Measurements from ENCODE around the gene MRPL1.
"Not testable (repeated sequence)": the region's sequence is repeated elsewhere in the genome, so short reads cannot be mapped to it uniquely, and the experiment has no call there.

Gene MRPL1

DNA sequence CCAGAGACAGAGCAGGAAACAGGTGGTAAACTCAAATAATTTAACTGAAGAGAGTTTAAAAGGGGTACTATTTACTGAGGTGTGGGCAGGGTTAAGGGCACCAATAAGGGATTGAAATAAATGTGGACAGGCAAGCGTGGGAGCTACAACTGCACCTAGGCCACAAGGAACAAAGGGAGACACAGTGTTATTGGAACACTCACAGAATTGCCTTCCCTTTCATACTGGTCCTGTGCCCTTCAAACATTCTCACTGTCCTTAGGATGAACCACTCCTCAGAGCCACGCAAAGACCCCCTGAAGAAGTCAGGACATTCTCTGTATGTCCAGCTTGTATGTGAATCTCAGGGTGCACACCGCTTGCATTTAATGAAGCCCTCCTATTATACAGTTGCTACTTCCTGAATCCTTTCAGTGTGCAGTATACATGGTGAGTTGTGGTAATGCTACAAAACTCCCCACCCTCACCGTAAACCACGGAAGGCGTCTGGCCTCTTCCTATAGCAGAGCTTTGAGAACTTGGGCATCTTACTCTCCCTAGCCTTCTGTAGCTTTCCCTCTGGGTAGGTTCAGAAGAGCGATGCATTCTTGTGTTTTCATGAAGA lies 9.6 kb upstream of the MRPL1 start:
- no peak for DNase-seq

DNA sequence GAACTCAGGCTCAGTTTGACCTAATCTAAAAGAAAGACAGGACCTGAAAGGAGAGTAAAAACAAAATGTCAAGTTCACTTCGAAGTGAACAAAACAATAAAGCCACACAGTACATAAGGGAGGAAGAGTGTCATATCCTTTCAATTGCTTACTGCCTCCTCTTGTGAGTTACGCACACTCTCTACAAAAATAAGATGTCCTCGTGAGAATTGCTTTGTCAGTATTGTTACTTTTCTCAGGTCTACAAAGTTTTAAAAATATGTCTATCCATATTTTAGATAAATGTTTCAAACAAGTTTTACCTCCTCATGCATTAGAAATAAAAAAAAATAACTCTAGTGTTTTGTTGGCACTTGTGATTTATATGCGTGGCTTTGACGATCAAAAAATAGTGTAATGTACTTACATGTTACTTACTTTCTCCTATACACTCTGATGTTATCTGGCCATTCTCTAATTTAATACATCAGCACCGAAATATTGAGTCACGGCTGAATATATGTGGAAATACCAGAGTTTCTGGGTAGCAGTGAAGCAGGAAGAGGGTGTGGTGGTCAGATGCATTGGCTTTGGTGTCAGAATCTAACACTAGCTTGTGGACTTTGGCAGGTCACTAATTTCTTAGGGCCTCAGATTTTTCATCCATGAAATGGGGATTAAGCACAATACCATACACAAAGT lies 8.1 kb upstream of the MRPL1 start:
- DNase-seq, result no peak

- no peak for DNase-seq
These were observed 6.5 kb upstream of the MRPL1 start for GRCh38 chr4:77856152-77856551.

GRCh38 chr4:77859256-77859655 lies 3.4 kb upstream of the MRPL1 start:
- DNase-seq, result no peak

GRCh38 chr4:77861495-77861894 lies 1.1 kb upstream of the MRPL1 start:
- DNase-seq, result no peak

DNA sequence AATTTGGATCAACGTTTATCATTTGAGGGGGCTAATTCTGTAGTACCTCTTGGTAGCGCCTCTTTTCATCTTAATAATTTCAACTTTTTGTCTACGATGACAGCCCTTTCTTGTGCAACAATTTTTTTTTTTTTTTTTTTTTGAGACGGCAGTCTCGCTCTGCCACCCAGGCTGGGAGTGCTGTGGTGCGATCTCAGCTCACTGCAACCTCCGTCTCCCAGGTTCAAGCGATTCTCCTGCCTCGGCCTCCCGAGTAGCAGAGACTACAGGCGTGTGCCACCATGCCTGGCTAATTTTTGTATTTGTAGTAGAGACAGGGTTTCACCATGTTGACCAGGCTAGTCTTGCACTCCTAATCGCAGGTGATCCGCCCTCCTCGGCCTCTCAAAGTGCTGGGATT lies 711 bp downstream of the MRPL1 start:
- not testable (repeated sequence) for DNase-seq

DNA sequence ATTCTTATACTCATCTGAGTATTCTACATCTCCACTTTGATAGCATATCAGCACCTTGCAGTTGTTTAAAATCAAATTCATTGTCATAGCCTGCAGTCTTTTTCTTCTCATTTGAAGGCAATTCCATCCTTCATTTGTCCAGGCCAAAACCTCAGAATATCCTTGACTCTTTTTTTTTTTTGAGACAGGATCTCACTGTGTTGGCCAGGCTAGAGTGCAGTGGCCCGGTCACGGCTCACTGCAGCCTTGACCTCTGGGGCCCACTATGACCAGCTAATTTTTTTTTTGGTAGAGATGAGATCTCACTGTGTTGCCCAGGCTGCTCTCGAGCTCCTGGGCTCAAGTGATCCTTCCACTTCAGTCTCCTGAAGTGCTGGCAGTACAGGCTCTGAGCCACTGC lies 2.6 kb downstream of the MRPL1 start:
- no peak for DNase-seq

DNA sequence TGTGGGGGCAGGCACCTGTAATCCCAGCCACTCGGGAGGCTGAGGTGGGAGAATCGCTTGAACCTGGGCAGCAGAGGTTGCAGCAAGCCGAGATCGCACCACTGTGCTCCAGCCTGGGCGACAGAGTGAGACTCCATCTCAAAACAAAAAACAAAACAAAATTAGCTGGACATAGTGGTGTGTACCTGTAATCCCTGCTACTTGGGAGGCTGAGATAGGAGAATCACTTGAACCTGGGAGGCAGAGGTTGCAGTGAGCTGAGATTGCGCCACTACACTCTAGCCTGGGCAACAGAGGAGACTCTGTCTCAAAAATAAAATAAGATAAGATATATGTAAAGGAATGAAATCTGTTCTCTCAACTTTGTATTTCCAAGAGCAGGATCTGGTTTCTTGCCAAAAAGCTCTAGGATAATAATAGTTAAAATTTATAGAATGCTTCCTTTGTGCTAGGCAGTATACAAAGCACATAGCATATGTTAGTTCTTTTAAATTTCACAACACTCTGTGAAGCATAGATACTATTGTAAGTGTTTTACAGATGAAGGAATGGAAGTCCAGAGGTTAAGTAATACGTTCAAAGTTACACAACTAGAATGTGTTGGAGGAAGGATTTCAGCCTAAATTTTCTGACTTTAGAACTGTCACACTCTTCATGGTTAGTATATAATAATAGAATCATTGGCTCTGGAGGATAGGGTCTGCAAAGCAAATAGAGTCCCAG lies 10.3 kb downstream of the MRPL1 start:
- no peak for DNase-seq

- DNase-seq, result no peak
These were observed 14.5 kb downstream of the MRPL1 start for GRCh38 chr4:77877167-77877566.

DNA sequence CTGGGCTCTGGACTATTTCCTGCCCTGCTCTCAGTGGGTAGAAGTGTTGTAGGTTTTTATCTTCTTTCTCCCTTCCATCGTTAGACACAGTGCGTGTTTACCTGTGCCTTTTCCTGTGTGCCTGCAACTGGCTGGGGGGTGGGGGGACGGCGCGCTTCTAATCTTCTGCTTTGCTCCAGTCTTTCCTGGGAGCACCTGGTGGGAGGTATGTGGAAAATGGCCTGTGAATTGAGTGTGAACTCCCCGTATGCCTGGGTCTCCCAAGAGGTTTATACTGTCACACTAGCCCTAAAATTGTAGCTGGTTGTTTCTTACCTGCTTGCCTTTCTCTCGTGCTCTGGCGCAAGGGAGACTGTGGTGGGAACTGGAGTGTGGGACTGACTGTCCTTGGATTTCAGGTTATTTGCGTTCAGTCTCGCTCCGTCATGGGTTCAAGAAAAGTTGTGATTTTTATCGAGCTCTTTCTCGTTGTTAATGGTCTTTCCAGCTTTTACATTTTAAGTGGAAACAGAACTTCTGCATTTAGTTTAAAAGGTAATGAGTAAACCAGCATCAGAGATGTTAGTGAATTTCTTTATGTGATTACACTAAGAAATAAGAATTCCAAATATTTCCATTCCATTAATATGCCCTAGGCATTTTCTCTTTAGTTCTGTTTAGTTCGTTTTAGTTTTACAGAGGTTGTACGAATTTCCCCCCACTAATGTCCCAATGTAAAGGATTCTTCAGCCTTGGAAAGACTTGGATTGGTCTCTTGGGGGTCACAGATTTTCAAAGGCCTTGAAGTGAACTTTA lies 15.3 kb downstream of the MRPL1 start:
- no peak for DNase-seq

- peak; percentile 5 for DNase-seq
These were observed 18.2 kb downstream of the MRPL1 start for GRCh38 chr4:77880784-77881183.

- no peak for DNase-seq
These were observed 19.0 kb downstream of the MRPL1 start for GRCh38 chr4:77881460-77882295.

DNA sequence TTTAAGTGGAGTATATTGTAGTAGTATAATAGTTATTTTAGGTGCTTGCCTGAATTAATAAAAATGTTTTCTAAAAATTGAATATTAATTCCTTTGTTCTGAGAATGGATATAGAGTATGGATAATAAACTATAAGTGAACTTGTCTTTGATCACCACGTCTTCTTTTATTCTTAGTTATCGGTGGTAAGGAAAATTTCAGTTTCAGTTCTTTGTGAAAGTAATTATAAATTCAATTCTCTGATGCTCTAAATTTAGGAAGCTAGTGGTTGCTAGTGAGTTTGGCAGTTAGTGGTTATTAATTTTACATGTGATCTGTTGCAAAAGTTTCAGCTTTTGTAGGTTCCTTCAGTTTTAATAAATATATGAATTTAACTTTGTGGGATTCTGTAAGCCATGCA lies 30.8 kb downstream of the MRPL1 start:
- no peak for DNase-seq

GRCh38 chr4:77899607-77900006 lies 37.0 kb downstream of the MRPL1 start:
- DNase-seq, result no peak

- no peak for DNase-seq
These were observed 40.6 kb downstream of the MRPL1 start for GRCh38 chr4:77903186-77903585.

DNA sequence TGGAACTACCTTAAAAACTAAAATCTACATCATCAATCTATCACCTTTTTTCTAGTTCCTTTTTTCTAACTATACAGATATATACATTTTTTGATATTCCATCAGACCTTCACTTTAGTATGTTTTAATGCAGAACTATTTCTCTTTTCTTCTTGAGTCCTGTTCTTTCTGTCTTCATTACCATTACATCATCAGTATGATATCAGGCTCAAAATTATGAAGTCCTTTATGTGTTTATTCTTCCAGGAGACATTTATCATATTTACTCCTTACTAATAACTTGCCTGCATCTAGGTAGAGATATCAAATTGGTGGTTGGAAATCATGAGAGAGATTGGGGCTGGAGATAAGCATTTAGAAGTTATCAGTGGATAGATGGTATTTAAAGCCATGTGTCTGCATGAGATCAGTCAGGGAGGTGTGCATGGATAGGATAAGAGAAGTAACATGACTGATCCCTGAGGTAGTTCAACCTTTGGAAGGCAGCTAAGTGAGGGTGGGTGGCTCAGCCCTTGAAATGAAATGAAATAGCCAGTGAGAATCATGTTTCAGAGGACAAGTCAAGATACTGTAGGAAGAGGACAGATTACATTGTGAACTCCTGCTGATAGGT lies 43.1 kb downstream of the MRPL1 start:
- DNase-seq, result no peak

- DNase-seq, result no peak
These were observed 48.0 kb downstream of the MRPL1 start for GRCh38 chr4:77910676-77911075.

DNA sequence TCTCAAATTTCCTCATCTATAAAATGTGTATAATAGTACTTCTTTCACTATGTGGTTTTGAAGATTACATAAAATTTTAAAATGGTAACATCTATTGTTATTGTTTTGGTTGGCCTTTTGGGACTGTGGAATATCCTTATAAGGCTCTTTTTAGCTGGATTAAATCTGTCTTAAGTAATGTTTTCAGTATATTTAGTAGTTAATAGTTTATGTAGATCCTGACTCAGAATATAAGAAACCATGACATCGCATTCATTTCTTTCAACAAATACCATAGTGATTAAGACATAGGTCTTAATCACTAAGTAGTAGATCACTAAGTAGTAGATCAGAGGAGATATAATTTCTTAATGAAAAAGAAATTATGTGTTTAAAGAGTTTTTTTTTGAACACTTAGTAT lies 48.5 kb downstream of the MRPL1 start:
- DNase-seq, result no peak

DNA sequence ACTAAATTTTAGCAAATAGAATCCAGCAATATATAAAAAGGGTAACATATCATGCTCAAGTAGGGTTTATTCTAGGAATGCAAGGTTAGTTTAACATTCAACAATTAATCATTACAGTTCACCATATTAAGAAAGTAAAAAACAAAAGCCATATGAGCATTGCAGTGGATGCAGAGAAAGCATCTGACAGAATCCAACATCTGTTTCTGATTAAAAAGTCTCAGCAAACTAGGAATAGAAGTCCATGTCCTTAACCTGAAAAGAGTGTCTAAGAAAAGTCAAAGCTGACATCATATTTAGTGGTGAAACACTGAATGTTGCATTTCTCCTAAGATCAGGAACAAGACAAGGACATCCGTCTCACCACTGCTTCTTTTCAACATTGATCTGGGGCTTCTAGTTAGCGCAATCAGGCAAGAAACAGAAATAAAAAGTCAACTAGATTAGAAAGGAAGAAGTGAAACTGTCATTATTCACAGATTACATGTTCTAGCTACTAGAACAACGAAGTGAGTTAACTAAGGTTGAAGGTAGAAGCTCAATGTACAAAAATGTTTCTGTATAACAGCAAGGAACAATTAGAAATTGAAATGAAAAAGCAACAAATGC lies 49.3 kb downstream of the MRPL1 start:
- DNase-seq, result no peak

GRCh38 chr4:77913348-77913747 lies 50.7 kb downstream of the MRPL1 start:
- DNase-seq, result no peak

GRCh38 chr4:77917075-77917474 lies 54.4 kb downstream of the MRPL1 start:
- DNase-seq, result no peak

GRCh38 chr4:77917601-77918000 lies 55.0 kb downstream of the MRPL1 start:
- no peak for DNase-seq

All from eye (tissue), 1 donor.